NB4 (cell line): Measurements from ENCODE around the gene MAN2B2.

Source experiments
- POLR2A ChIP-seq: IDR thresholded peaks from 2 replicates; pipeline ENCODE4 v1.6.1; 2011; ENCODE audit warnings: mild to moderate bottlenecking; ENCODE audit not compliant: insufficient read length; ENCODE audit errors: extremely low read depth
- TF ChIP-seq, protein P1 (sequence below): IDR thresholded peaks from one replicate; pipeline ENCODE4 v1.5.1; 2012; ENCODE audit warnings: low read depth, low read length

DNA sequence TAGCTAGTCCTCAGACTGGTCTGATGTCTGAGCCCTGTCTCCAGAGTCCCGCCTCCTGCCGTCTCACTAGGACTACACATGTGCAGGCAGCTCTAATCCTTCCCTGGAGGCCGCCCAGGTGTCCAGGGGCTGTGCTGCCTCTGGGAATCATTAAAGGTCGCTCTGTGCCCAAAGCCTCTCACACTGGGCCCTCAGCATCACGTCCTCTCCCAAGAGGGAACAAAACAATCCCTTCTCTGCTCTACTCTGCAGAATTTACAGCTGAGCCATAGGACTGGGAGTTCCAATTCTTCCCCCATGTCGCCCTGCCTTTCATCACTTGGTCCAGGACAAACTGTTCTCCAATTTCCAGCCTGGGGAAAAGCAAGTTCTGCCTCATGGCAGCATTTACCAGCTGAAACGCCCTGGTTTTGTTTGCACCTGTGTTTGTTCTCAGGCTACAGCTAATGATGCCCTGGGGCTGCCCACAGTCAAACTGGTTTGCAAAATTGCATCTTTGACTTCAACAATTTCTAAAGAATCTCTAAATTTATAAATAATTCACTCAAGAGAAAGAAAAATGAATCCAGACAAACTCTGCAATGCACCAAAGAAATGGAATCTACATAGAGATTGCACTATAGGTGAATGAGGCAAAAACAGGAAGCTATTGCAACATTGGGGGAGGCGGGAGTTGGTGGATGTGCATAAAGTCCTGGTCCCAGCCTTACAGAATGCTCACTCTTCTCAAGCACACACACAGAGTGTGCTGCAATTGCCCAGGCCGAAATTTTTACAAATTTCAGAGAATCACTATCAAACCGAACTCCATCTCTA, 58.3 kb downstream of the MAN2B2 start:
- TF ChIP-seq, protein P1, sequence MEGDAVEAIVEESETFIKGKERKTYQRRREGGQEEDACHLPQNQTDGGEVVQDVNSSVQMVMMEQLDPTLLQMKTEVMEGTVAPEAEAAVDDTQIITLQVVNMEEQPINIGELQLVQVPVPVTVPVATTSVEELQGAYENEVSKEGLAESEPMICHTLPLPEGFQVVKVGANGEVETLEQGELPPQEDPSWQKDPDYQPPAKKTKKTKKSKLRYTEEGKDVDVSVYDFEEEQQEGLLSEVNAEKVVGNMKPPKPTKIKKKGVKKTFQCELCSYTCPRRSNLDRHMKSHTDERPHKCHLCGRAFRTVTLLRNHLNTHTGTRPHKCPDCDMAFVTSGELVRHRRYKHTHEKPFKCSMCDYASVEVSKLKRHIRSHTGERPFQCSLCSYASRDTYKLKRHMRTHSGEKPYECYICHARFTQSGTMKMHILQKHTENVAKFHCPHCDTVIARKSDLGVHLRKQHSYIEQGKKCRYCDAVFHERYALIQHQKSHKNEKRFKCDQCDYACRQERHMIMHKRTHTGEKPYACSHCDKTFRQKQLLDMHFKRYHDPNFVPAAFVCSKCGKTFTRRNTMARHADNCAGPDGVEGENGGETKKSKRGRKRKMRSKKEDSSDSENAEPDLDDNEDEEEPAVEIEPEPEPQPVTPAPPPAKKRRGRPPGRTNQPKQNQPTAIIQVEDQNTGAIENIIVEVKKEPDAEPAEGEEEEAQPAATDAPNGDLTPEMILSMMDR, result no peak
- TF ChIP-seq POLR2A, result peak; percentile 86
